Ramos (cell line): ENCODE measurements around the gene GAPDHS.

Experiments
- in situ Hi-C: fragments of 300-500 bp; cut with MboI; formaldehyde crosslinking; loops from one replicate; pipeline ENCODE4 v1.14.3; 2022; ENCODE audit warnings: low sequenced_read_pairs; ENCODE audit not compliant: unreplicated experiment

The GAPDHS gene

GRCh38 chr19:35533201-35533821, at the start of gene GAPDHS:
TSS of gene GAPDHS (plus strand) at chr19:35533456. CDS start at chr19:35533528, 72 bp downstream.
- in situ Hi-C loops: no loop called here

GRCh38 chr19:35484252-35485036, 48.8 kb upstream of the GAPDHS start:
- in situ Hi-C loops: no loop called here

GRCh38 chr19:35486268-35486708, 47.0 kb upstream of the GAPDHS start:
- in situ Hi-C loops: no loop called here

GRCh38 chr19:35487656-35488182, 45.5 kb upstream of the GAPDHS start:
- in situ Hi-C loops: no loop called here

- in situ Hi-C loops: no loop called here
Observed at GRCh38 chr19:35488677-35489076, 44.6 kb upstream of the GAPDHS start.

- in situ Hi-C loops: no loop called here
Observed at GRCh38 chr19:35490364-35490763, 42.9 kb upstream of the GAPDHS start, which contains the start of gene KRTDAP. TSS of gene KRTDAP (minus strand) at chr19:35490464. CDS start at chr19:35490442, 22 bp downstream.

- in situ Hi-C loops: no loop called here
Observed at GRCh38 chr19:35491836-35492360, 41.4 kb upstream of the GAPDHS start.

- in situ Hi-C loops: no loop called here
Observed at GRCh38 chr19:35493971-35494370, 39.3 kb upstream of the GAPDHS start.

GRCh38 chr19:35495107-35496064, 37.9 kb upstream of the GAPDHS start:
- in situ Hi-C loops: no loop called here

- in situ Hi-C loops: no loop called here
Observed at GRCh38 chr19:35497406-35497805, 35.9 kb upstream of the GAPDHS start.

GRCh38 chr19:35498220-35498619, 35.0 kb upstream of the GAPDHS start:
- in situ Hi-C loops: no loop called here

- in situ Hi-C loops: no loop called here
Observed at GRCh38 chr19:35498984-35499527, 34.2 kb upstream of the GAPDHS start.

- in situ Hi-C loops: no loop called here
Observed at GRCh38 chr19:35500611-35501010, 32.6 kb upstream of the GAPDHS start.

GRCh38 chr19:35501684-35502083, 31.6 kb upstream of the GAPDHS start:
- in situ Hi-C loops: no loop called here

- in situ Hi-C loops: no loop called here
Observed at GRCh38 chr19:35502751-35503150, 30.5 kb upstream of the GAPDHS start.

GRCh38 chr19:35506011-35506410, 27.2 kb upstream of the GAPDHS start:
- in situ Hi-C loops: no loop called here

GRCh38 chr19:35507561-35507960, 25.7 kb upstream of the GAPDHS start:
- in situ Hi-C loops: no loop called here

GRCh38 chr19:35508129-35508528, 25.1 kb upstream of the GAPDHS start:
- in situ Hi-C loops: no loop called here

GRCh38 chr19:35509018-35509652, 24.1 kb upstream of the GAPDHS start:
- in situ Hi-C loops: no loop called here
